ENCODE data around the gene ZNF18. TPM values are rescaled to one million over a fixed set of nuclear protein-coding genes. Genes with fewer than 3 reads are reported as not detected.

ZNF18 gene, protein sequence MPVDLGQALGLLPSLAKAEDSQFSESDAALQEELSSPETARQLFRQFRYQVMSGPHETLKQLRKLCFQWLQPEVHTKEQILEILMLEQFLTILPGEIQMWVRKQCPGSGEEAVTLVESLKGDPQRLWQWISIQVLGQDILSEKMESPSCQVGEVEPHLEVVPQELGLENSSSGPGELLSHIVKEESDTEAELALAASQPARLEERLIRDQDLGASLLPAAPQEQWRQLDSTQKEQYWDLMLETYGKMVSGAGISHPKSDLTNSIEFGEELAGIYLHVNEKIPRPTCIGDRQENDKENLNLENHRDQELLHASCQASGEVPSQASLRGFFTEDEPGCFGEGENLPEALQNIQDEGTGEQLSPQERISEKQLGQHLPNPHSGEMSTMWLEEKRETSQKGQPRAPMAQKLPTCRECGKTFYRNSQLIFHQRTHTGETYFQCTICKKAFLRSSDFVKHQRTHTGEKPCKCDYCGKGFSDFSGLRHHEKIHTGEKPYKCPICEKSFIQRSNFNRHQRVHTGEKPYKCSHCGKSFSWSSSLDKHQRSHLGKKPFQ
- total RNA-seq: 9.4 and 13.1 TPM in 2 replicates

DNA sequence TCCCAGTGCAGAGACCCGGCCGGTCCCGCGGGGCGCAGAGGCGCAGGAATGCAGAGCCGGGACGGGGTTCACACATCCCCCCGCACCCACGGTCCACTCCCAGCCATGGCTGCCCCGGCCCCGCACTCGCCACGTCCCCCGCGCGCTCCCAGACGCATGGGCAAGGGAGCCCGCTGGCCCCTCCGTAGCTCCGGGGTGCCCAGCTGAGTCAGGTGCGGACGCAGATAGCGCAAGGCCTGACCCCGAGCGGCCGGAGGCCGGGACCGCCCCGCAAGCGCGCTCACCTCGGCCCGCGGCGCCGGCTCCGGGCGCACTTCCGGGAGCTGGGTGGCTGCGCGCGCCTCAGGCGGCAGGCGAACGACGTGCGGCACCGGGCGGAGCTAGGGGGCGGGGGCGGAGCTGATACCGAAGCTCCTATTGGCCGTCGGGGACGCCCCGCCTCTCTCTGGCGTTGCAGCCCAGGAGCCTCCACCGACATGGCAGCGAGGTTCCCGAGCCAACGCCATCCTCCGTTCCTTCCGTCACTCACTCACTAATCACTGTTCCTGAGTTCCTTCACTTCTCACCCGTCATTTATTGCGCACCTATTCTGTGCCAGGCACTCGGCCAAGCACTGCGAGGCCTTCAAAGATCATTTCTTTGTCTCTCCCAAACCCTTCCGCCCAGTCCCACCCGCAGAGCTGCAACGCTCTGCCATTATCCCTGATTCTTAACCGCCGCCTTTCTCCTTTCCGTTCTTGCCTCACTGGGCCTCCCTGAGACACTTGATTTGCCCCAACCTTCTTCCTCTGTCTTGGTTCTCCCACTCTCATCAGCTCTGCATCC is at the start of gene ZNF18:
Gene ZNF18, minus strand, starts transcription at position 329 of the 825 bp plus-strand sequence. CDS start 4,646 bp downstream, outside the sequence.

GRCh38 chr17:12020642-12021622 is 23.7 kb upstream of the ZNF18 start, which contains the start of gene MAP2K4:
Gene MAP2K4, plus strand, starts transcription at chr17:12020877. Its CDS starts 10 bp downstream, at chr17:12020887.

Other genes starting within 250 kb of the ZNF18 start
- gene MAP2K4, start 23.4 kb upstream of the ZNF18 start, total RNA-seq: 31.9 and 34.1 TPM in 2 replicates